ENCODE data around the gene NUP37. TPM values are rescaled to one million over a fixed set of nuclear protein-coding genes. Genes with fewer than 3 reads are reported as not detected.

NUP37 gene
- total and polyA plus RNA-seq, 2 of the 8 experiments (the other 6 are each of a cell fraction or from before 2014, with no cell fraction given): 53.5 to 71.0 TPM

GRCh38 chr12:102053062-102053349 is 66.9 kb downstream of the NUP37 start (continued):
- TF ChIP-seq MAFK (IDR thresholded peaks at IDR 0.05; ENCODE audit: low read depth, low read length): no peak
- TF ChIP-seq TEAD4 (IDR thresholded peaks at IDR 0.05; ENCODE audit: low read depth, low read length): no peak
- no peak for TF ChIP-seq EZH2 (IDR thresholded peaks at IDR 0.05; ENCODE audit: low read depth, low read length, severe bottlenecking)
- no peak for TF ChIP-seq CHD2 (IDR thresholded peaks at IDR 0.05; ENCODE audit: low read length)
